Esophagus muscularis mucosa (tissue), 4 donors: ENCODE results near the gene S100P.

Experiments used
- CTCF ChIP-seq, 3 experiments: fragments of 200-600 bp in 2 of 3; fragments of 450-650 bp in 1 of 3; sonication (generic) in 2 of 3; IDR thresholded peaks; one replicate each; pipeline ENCODE4 v1.5.1; 2017 to 2019; ENCODE audit warnings: antibody characterized with exemption in 3 of 3, mild to moderate bottlenecking in 2 of 3, moderate library complexity in 1 of 3
- EP300 ChIP-seq: sonication (generic); formaldehyde crosslinking; IDR thresholded peaks from one replicate; pipeline ENCODE4 v1.6.1; 2017; ENCODE audit warnings: antibody characterized with exemption
- POLR2A ChIP-seq: fragments of 450-650 bp; IDR thresholded peaks from one replicate; pipeline ENCODE4 v1.6.1; 2017; ENCODE audit warnings: antibody characterized with exemption, moderate library complexity, mild to moderate bottlenecking, low read depth
- POLR2AphosphoS5 ChIP-seq, 2 donors: sonication (generic); formaldehyde crosslinking; IDR thresholded peaks; one replicate each; pipeline ENCODE4 v1.6.1; 2017; ENCODE audit warnings: antibody characterized with exemption in 2 of 2

- TF ChIP-seq CTCF (IDR thresholded peaks at IDR 0.05) (no peak), POLR2AphosphoS5 (IDR thresholded peaks at IDR 0.05) (no peak), EP300 (no peak), POLR2A (no peak)
Observed at GRCh38 chr4:6710282-6710681, 16.6 kb downstream of the S100P start.
